Urinary bladder (tissue), 4 donors: ENCODE measurements around the gene ZNF608. TPM values are rescaled to one million over a fixed set of nuclear protein-coding genes. Genes with fewer than 3 reads are reported as not detected.
A peak's percentile ranks its signal among the peaks of the same experiment; 100 is the strongest.

Experiments used
- DNase-seq: peaks from one replicate; pipeline ENCODE4 v3.0.0-alpha.2; 2015; ENCODE audit errors: extremely low spot score
- H3K27ac ChIP-seq: one replicate; pipeline ENCODE4 v1.5.1; 2013; ENCODE audit warnings: low read depth, mild to moderate bottlenecking, moderate library complexity
- H3K36me3 ChIP-seq: one replicate; pipeline ENCODE4 v1.6.1; 2013; ENCODE audit warnings: mild to moderate bottlenecking, moderate library complexity; ENCODE audit not compliant: insufficient read depth
- H3K4me1 ChIP-seq: one replicate; pipeline ENCODE4 v1.6.1; 2013; ENCODE audit warnings: mild to moderate bottlenecking, moderate library complexity; ENCODE audit not compliant: insufficient read depth
- H3K4me3 ChIP-seq: one replicate; pipeline ENCODE4 v1.5.1; 2013; ENCODE audit warnings: low read depth, low read length
- WGBS: extraction: QIAGEN DNeasy Blood & Tissue Kit; methylation state at CpG from one replicate; pipeline ENCODE4 v1.1.7; 2013; 5-methylcytosine and 5-hydroxymethylcytosine counted together
- polyA plus RNA-seq: library from polyadenylated mRNA; stranded (reverse); fragments of 200-250 nt; gene quantifications from one replicate; pipeline ENCODE4 v1.2.3, GENCODE V29; 2013
- total RNA-seq: library from RNA; depleted of rRNA; stranded (reverse); fragments of >200 nt; gene quantifications from one replicate; pipeline ENCODE4 v1.2.3, GENCODE V29; 2014
- donor health status: healthy with polysubstance abuse.
- donor health status: healthy.

Gene ZNF608
- total and polyA plus RNA-seq, 2 donors: 5.1 to 23.7 TPM

DNA sequence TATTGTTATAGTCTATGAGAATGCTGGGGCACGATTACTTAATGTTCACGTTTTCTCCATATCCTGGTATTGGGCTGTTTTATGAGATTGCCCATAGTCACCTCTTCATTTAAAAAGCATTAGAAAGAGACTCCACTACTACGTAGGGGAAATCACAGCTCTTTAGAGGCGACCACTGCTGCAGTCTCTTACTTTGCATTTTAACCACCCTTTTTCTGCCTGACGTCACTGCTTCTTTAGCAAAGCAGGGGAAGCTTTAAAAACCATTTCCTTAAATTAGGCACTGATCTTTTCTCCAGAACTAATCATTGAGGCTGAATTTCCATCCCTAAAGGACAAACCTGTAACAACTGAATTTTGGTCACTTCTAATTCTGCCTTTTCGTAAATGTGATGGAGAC, 38.9 kb downstream of the ZNF608 start:
- no peaks in the 10 kb centered on the region for H3K4me1 ChIP-seq
- no peak overlapping the region for H3K4me3 ChIP-seq
- H3K36me3 ChIP-seq: no peaks in the 10 kb centered on the region
- WGBS: 83% methylated on average over 6 of the region's 6 CpGs
- DNase-seq: no peak
- H3K27ac ChIP-seq: no peak overlapping the region

GRCh38 chr5:124706729-124707361, 39.6 kb downstream of the ZNF608 start:
- Histone ChIP-seq H3K4me1 (no peaks in the 10 kb centered on the region), H3K27ac (no peak overlapping the region)

DNA sequence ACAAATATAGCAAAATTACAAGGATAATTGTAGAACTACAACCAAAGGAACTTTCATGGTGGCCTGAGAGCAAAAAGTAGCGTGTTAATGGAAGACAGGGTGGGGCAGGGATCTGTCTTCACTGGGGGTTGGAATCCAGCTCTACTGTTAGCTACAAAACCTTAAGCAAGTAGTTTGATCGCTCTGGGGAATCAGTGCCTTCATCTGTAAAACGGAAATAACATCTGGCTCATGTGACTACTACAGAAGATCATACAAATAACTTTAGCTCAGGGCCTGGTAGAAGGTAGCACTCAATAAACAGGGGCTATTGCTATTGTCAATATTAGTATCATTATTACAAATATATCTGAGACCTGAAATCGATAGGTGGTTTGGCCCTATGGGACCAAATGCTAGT, 40.4 kb downstream of the ZNF608 start:
- no peaks in the 10 kb centered on the region for H3K36me3 ChIP-seq
- H3K4me3 ChIP-seq: no peak overlapping the region
- no peaks in the 10 kb centered on the region for H3K4me1 ChIP-seq
- no peak overlapping the region for H3K27ac ChIP-seq
- DNase-seq: no peak
- WGBS: 91% methylated on average over 4 of the region's 4 CpGs

More at GRCh38 chr5:124706729-124707361, 39.6 kb downstream of the ZNF608 start:
- H3K36me3 ChIP-seq: no peaks in the 10 kb centered on the region
- WGBS: 57% methylated on average over 13 of the region's 13 CpGs
- DNase-seq: peak; percentile 39
- H3K4me3 ChIP-seq: no peak overlapping the region

DNA sequence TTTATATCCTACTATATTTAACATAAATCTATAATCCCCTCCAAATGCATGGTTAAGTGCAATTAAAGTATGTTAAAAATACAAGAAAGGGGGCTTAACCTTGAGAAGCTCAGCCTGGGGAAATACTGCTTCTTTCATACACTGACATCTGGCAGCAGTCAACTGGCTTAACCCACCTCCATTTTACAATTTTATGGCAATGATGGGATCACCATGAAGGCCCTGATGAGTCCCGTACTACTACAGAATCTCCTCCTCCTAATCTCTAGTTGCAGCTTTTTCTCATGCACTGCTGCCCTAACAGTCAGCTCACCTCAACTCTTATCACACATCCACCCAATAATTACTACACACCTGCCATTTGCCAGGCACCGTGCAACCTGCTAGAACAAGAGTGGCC, 40.9 kb downstream of the ZNF608 start:
- DNase-seq: no peak
- Histone ChIP-seq H3K4me1 (no peaks in the 10 kb centered on the region), H3K27ac (no peak overlapping the region), H3K4me3 (no peak overlapping the region), H3K36me3 (no peaks in the 10 kb centered on the region)
- 97% methylated on average over 2 of the region's 2 CpGs for WGBS

- Histone ChIP-seq H3K4me3 (no peak overlapping the region), H3K36me3 (no peaks in the 10 kb centered on the region), H3K27ac (no peak overlapping the region), H3K4me1 (no peaks in the 10 kb centered on the region)
- WGBS: 88% methylated on average over 6 of the region's 6 CpGs
- DNase-seq: no peak
Observed at GRCh38 chr5:124704594-124705284, 41.7 kb downstream of the ZNF608 start.

DNA sequence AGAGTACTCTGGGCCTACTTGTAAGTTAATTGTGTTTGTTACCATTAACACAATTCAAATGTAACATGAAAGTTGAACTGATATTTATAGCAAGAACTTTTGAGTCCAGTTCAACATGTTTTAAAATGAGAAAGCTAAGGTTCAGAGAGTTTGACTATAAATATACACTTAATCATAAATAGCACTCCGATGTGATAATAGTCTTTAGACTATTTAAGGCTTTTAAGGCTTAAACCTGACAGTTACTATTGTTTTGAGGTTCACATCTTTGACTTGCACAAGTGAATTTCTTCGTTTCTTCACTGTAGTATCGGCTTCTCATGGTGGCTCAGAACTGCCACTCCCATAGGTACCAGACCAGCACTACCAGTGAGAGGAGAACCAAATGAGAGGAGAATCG, 42.4 kb downstream of the ZNF608 start:
- no peak overlapping the region for H3K27ac ChIP-seq
- 92% methylated on average over 4 of the region's 4 CpGs for WGBS
- no peak overlapping the region for H3K4me3 ChIP-seq
- no peaks in the 10 kb centered on the region for H3K36me3 ChIP-seq
- DNase-seq: no peak
- H3K4me1 ChIP-seq: no peaks in the 10 kb centered on the region

DNA sequence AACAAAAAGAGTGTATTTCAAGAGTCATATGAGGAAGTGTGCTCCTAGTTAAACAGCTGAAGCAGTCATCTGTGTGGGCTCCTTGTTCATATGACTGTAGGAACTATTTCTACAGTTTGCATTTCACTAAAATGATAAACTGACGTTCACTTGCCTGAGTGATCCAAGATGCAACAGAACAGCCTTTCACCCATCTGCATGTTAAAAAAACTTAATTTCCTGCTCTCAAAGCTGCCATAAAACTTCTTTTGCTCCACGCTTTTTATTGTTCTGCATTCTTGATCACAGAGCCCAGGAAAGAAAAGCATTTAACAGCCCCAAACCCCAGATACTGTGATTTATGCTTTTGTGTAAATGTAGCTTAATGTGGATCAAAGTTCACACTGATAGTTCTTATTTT, 43.9 kb downstream of the ZNF608 start:
- WGBS: 54% methylated on average over 2 of the region's 2 CpGs
- no peak overlapping the region for H3K27ac ChIP-seq
- H3K36me3 ChIP-seq: no peaks in the 10 kb centered on the region
- H3K4me1 ChIP-seq: no peaks in the 10 kb centered on the region
- DNase-seq: no peak
- no peak overlapping the region for H3K4me3 ChIP-seq

GRCh38 chr5:124701873-124702425, 44.5 kb downstream of the ZNF608 start:
- H3K4me1 ChIP-seq: no peaks in the 10 kb centered on the region
- no peaks in the 10 kb centered on the region for H3K36me3 ChIP-seq
- no peak for DNase-seq
- no peak overlapping the region for H3K27ac ChIP-seq
- WGBS: 87% methylated on average over 6 of the region's 6 CpGs
- H3K4me3 ChIP-seq: no peak overlapping the region

DNA sequence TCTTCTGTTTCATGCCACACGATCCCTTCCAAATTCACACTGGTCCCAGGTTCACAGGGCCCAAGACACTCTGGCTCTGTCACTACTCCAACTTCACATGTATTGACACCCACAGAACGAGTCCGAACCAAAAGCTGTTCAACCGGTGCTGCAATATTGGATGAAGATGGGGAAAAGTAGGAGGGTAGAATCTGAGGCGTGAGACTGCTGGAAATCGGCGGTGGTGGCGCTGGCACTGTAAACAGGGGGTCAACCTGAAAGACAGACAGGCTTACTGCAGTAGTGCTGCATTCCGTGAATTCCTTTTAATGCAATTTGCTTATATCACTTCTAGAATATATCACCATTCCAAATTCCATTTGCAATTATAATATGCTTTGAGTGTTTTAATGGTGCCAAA, 45.4 kb downstream of the ZNF608 start:
- WGBS: 91% methylated on average over 9 of the region's 9 CpGs
- no peak for DNase-seq
- no peak overlapping the region for H3K27ac ChIP-seq
- H3K36me3 ChIP-seq: no peaks in the 10 kb centered on the region
- no peak overlapping the region for H3K4me3 ChIP-seq
- no peaks in the 10 kb centered on the region for H3K4me1 ChIP-seq

DNA sequence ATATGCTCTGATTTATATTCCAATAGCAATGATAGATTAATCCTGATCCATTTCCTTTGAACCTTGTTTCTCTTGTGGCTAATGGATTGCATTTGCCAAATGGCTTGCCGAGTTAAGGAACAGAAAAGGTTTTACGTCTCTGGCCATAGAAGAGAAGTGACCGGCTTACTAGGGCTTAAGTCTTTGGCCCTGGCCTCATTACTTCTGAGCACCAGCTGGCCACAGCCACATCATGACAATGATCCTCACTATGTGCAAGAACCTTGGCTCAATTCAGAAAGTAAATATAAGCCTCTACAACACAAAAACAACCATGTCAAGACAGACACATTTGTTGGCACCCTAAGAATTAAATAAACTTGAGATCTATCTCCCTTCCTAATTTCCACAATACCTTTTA, 46.1 kb downstream of the ZNF608 start:
- H3K4me1 ChIP-seq: no peaks in the 10 kb centered on the region
- H3K36me3 ChIP-seq: no peaks in the 10 kb centered on the region
- no peak for DNase-seq
- H3K27ac ChIP-seq: no peak overlapping the region
- 74% methylated on average over 3 of the region's 3 CpGs for WGBS
- no peak overlapping the region for H3K4me3 ChIP-seq

- no peaks in the 10 kb centered on the region for H3K4me1 ChIP-seq
- 42% methylated on average over 1 of the region's 1 CpG for WGBS
Observed at GRCh38 chr5:124698770-124699169, 47.7 kb downstream of the ZNF608 start.

GRCh38 chr5:124697933-124698591, 48.4 kb downstream of the ZNF608 start:
- H3K4me1 ChIP-seq: no peaks in the 10 kb centered on the region
- WGBS: 16% methylated on average over 4 of the region's 4 CpGs

More at GRCh38 chr5:124698770-124699169, 47.7 kb downstream of the ZNF608 start:
- no peak overlapping the region for H3K4me3 ChIP-seq
- H3K36me3 ChIP-seq: no peaks in the 10 kb centered on the region
- no peak overlapping the region for H3K27ac ChIP-seq
- DNase-seq: no peak

DNA sequence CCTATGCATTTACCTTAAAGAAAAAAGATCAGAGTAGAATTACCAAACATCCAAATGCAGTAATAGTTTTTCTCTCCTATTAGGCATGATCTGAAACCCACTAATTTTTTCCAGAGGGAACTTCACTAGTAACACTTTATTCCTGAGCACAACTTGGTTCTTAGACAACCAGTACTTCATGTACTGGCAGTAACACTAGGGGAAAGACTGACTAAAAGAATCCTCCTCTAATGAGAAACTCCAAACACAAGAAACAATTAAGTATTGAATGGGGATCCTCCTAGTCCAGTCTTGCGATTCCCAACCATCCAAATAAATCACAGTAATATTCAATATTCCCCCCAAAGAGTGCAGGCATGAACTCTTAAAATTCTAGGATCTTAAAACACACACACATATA, 48.9 kb downstream of the ZNF608 start:
- 80% methylated on average over 1 of the region's 1 CpG for WGBS
- Histone ChIP-seq H3K27ac (no peak overlapping the region), H3K4me3 (no peak overlapping the region), H3K36me3 (no peaks in the 10 kb centered on the region), H3K4me1 (no peaks in the 10 kb centered on the region)
- DNase-seq: no peak

More at GRCh38 chr5:124697933-124698591, 48.4 kb downstream of the ZNF608 start:
- no peak for DNase-seq
- H3K36me3 ChIP-seq: no peaks in the 10 kb centered on the region
- peak overlapping the region; percentile 16 for H3K27ac ChIP-seq
- no peak overlapping the region for H3K4me3 ChIP-seq

DNA sequence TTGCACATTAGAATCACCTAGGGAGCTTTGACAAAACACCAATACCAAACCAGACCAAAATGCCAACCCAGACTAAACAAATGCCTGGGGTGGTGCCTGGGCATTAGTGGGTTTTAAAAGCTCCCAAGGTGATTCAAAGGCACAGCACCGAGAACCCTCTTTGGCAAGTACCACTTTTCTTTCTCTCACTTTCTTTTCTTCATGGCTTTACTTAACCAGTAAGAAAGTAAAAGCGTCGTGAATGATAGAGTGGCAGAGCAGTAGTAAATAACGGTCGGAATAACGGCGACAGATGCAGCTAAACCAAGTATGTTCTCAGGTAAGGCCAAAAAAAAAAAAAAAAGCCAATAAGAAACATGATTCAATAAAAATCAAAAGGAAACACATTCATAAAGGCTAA, 49.5 kb downstream of the ZNF608 start:
- 96% methylated on average over 7 of the region's 7 CpGs for WGBS
- no peak overlapping the region for H3K4me3 ChIP-seq
- DNase-seq: no peak
- H3K36me3 ChIP-seq: no peaks in the 10 kb centered on the region
- H3K27ac ChIP-seq: no peak overlapping the region
- H3K4me1 ChIP-seq: no peaks in the 10 kb centered on the region
